Stimulated activated effector memory CD8-positive, alpha-beta T cell treated with anti-CD3 and anti-CD28 coated beads, Interleukin-12 subunit alpha, Interleukin-12 subunit beta, amount 100 ng/mL, for 72 hours (primary cell): Measurements from ENCODE around the gene NQO1.
A peak's percentile ranks its signal among the peaks of the same experiment; 100 is the strongest.
"Not testable (repeated sequence)": the region's sequence is repeated elsewhere in the genome, so short reads cannot be mapped to it uniquely, and the experiment has no call there.

Source experiments
- ATAC-seq: fragments of 150-1000 bp; cut with Tn5 transposase; 2 replicates; pipeline ENCODE4 v1.10.0; 2021
- DNase-seq, 2 donors: peaks; one replicate each; pipeline ENCODE4 v3.0.0; 2021 to 2022; ENCODE audit warnings: low spot score in 2 of 2
- H3K27ac Mint-ChIP-seq: one replicate; pipeline ENCODE4 v1.8.0; 2022; ENCODE audit warnings: mild to moderate bottlenecking, mixed read lengths
- H3K36me3 Mint-ChIP-seq: one replicate; pipeline ENCODE4 v1.8.0; 2022; ENCODE audit warnings: mild to moderate bottlenecking, mixed read lengths
- H3K4me1 Mint-ChIP-seq: one replicate; pipeline ENCODE4 v1.8.0; 2022; ENCODE audit warnings: mixed read lengths
- H3K4me3 Mint-ChIP-seq: one replicate; pipeline ENCODE4 v1.8.0; 2022; ENCODE audit warnings: mild to moderate bottlenecking, mixed read lengths
- H3K9me3 Mint-ChIP-seq: one replicate; pipeline ENCODE4 v1.8.0; 2022; ENCODE audit warnings: mixed read lengths

Gene NQO1

GRCh38 chr16:69754143-69754468 lies 27.7 kb upstream of the NQO1 start:
- Mint-ChIP-seq H3K27ac (peak overlapping the region; percentile 100), H3K4me1 (peaks cover 31% of the 10 kb centered on the region), H3K4me3 (peak overlapping the region; percentile 100), H3K9me3 (no peaks in the 10 kb centered on the region), H3K36me3 (peaks cover 71% of the 10 kb centered on the region)
- DNase-seq (no peak), ATAC-seq (no peak)

- Mint-ChIP-seq H3K4me3 (no peak overlapping the region), H3K4me1 (peaks cover 32% of the 10 kb centered on the region), H3K36me3 (peaks cover 100% of the 10 kb centered on the region), H3K9me3 (no peaks in the 10 kb centered on the region), H3K27ac (no peak overlapping the region)
- no peak for DNase-seq
- no peak for ATAC-seq
These were observed 22.5 kb upstream of the NQO1 start for GRCh38 chr16:69748694-69749345.

- no peak for ATAC-seq
- Mint-ChIP-seq H3K36me3 (peaks cover 100% of the 10 kb centered on the region), H3K27ac (peak overlapping the region; percentile 8), H3K4me1 (peaks cover 17% of the 10 kb centered on the region), H3K4me3 (no peak overlapping the region), H3K9me3 (no peaks in the 10 kb centered on the region)
- no peak for DNase-seq
These were observed 20.8 kb upstream of the NQO1 start for GRCh38 chr16:69747115-69747514.

GRCh38 chr16:69745959-69746358 lies 19.6 kb upstream of the NQO1 start:
- H3K9me3 Mint-ChIP-seq: no peaks in the 10 kb centered on the region
- DNase-seq (no peak), ATAC-seq (no peak)
- no peak overlapping the region for H3K4me3 Mint-ChIP-seq
- H3K4me1 Mint-ChIP-seq: peaks cover 14% of the 10 kb centered on the region
- H3K36me3 Mint-ChIP-seq: peaks cover 100% of the 10 kb centered on the region
- H3K27ac Mint-ChIP-seq: peak overlapping the region; percentile 54

DNA sequence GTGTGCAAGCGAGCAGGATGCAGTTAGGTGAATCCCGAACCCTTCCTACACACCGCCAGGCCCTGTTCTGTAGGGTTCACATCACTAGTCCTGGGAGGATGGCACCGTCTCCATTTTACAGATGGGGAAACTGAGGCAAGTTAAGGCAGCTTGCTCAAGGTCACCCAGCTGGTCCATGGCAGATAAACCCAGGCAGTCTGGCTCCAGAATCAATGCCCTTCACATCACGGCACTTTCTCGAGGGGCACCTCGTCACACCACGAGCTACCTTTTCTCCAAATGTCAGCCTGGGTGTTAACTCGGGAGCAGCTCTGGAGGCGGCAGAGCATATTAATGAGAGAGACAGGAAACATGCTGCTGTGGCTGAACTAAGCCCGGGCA lies 18.9 kb upstream of the NQO1 start:
- peak overlapping the region; percentile 54 for H3K27ac Mint-ChIP-seq
- H3K9me3 Mint-ChIP-seq: no peaks in the 10 kb centered on the region
- no peak for DNase-seq
- no peak for ATAC-seq
- H3K36me3 Mint-ChIP-seq: peaks cover 100% of the 10 kb centered on the region
- no peak overlapping the region for H3K4me3 Mint-ChIP-seq
- H3K4me1 Mint-ChIP-seq: peaks cover 14% of the 10 kb centered on the region

GRCh38 chr16:69744363-69745231 lies 18.2 kb upstream of the NQO1 start:
- DNase-seq (no peak), ATAC-seq (no peak)
- no peak overlapping the region for H3K4me3 Mint-ChIP-seq
- peaks cover 14% of the 10 kb centered on the region for H3K4me1 Mint-ChIP-seq
- H3K36me3 Mint-ChIP-seq: peaks cover 100% of the 10 kb centered on the region
- H3K27ac Mint-ChIP-seq: peak overlapping the region; percentile 54
- H3K9me3 Mint-ChIP-seq: no peaks in the 10 kb centered on the region

DNA sequence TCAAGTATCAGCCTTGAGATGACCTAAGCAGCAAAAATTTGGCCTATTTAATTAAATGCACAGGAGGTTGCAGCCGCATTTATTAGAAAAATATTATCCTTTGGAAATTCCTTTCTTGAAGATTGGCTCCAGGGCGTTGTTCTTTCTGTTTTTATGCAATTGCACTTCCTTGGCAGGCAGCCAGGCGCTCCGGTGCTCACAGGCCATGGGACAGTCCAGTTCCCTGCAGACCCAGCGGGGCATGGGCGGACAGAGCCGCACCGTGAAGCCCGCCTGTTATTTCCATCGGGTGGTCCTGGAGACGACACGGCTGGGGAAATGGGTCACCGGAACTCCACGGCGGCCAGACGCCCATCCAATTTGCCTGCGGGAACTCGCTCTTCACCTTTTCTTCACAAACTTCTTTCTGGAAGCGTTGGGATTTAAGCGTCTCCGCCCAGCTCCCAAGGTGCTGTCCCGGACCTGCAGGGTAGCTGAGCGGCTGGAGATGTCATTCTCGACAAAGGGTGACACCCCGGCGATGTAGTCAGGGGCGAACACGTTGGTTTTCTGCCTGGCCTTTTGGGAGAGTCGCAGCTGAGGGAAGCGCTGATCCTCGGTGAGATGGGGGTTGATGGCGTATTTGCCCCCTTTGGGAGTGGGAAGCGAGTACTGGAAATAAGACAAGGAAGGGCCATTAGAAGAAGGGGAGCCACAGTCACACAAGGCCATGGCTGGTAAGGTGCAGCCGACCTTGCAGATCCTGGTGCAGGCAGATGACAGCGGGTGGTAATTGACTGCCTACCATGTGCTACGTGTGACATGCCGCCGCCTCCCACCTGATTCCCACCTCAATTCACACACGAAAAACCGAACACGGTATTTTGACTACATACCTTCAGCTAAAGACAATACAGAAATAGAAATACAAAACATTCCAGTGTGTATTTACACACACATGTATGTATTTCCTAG lies 15.9 kb upstream of the NQO1 start:
- peaks cover 89% of the 10 kb centered on the region for H3K36me3 Mint-ChIP-seq
- no peaks in the 10 kb centered on the region for H3K9me3 Mint-ChIP-seq
- peaks cover 10% of the 10 kb centered on the region for H3K4me1 Mint-ChIP-seq
- no peak for DNase-seq
- H3K4me3 Mint-ChIP-seq: no peak overlapping the region
- no peak for ATAC-seq
- no peak overlapping the region for H3K27ac Mint-ChIP-seq

DNA sequence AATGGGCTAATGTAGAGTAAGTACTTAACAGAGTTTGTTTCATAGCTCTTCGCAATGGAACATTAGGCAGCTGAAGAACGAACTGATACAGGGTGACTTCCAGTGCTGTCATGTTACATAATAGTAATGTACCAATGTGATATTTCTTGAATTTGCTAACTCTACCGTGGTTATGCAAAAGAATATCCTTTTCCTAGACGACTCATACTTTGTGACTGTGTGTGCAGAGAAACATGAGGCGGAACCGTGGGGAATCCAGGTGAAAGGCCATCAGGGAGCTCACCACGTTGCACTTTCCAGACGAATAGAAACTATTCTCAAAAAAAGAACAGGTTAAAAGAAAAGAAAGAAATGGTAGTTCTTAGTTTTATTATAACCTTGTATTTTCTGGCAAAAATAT lies 15.2 kb upstream of the NQO1 start:
- H3K27ac Mint-ChIP-seq: no peak overlapping the region
- no peaks in the 10 kb centered on the region for H3K9me3 Mint-ChIP-seq
- peaks cover 82% of the 10 kb centered on the region for H3K36me3 Mint-ChIP-seq
- DNase-seq (no peak), ATAC-seq (no peak)
- H3K4me1 Mint-ChIP-seq: peaks cover 10% of the 10 kb centered on the region
- no peak overlapping the region for H3K4me3 Mint-ChIP-seq

- ATAC-seq: no peak
- Mint-ChIP-seq H3K27ac (no peak overlapping the region), H3K4me1 (peaks cover 16% of the 10 kb centered on the region), H3K4me3 (no peak overlapping the region), H3K36me3 (peaks cover under 1% of the 10 kb centered on the region), H3K9me3 (no peaks in the 10 kb centered on the region)
- DNase-seq: no peak
These were observed 5.7 kb upstream of the NQO1 start for GRCh38 chr16:69732101-69732500.

- not testable (repeated sequence) for H3K9me3 Mint-ChIP-seq, DNase-seq, H3K36me3 Mint-ChIP-seq, H3K27ac Mint-ChIP-seq, ATAC-seq, H3K4me3 Mint-ChIP-seq
- peaks cover 25% of the 10 kb centered on the region for H3K4me1 Mint-ChIP-seq
These were observed 4.9 kb upstream of the NQO1 start for GRCh38 chr16:69731280-69731679.

- Mint-ChIP-seq H3K36me3 (peaks cover 12% of the 10 kb centered on the region), H3K4me1 (peaks cover 31% of the 10 kb centered on the region)
- H3K27ac Mint-ChIP-seq, DNase-seq, ATAC-seq, H3K9me3 Mint-ChIP-seq, H3K4me3 Mint-ChIP-seq: not testable (repeated sequence)
These were observed 2.7 kb upstream of the NQO1 start for GRCh38 chr16:69729030-69729429.

- no peak for DNase-seq
- Mint-ChIP-seq H3K36me3 (peaks cover 12% of the 10 kb centered on the region), H3K27ac (peak overlapping the region; percentile 99), H3K9me3 (no peaks in the 10 kb centered on the region), H3K4me3 (peak overlapping the region; percentile 99), H3K4me1 (peaks cover 31% of the 10 kb centered on the region)
- no peak for ATAC-seq
These were observed 1.5 kb upstream of the NQO1 start for GRCh38 chr16:69727916-69728270.

- peak overlapping the region; percentile 99 for H3K4me3 Mint-ChIP-seq
- ATAC-seq (no peak), DNase-seq (no peak)
- H3K9me3 Mint-ChIP-seq: no peaks in the 10 kb centered on the region
- peak overlapping the region; percentile 99 for H3K27ac Mint-ChIP-seq
- peaks cover 12% of the 10 kb centered on the region for H3K36me3 Mint-ChIP-seq
- H3K4me1 Mint-ChIP-seq: peaks cover 31% of the 10 kb centered on the region
These were observed 664 bp downstream of the NQO1 start for GRCh38 chr16:69725480-69726312.

DNA sequence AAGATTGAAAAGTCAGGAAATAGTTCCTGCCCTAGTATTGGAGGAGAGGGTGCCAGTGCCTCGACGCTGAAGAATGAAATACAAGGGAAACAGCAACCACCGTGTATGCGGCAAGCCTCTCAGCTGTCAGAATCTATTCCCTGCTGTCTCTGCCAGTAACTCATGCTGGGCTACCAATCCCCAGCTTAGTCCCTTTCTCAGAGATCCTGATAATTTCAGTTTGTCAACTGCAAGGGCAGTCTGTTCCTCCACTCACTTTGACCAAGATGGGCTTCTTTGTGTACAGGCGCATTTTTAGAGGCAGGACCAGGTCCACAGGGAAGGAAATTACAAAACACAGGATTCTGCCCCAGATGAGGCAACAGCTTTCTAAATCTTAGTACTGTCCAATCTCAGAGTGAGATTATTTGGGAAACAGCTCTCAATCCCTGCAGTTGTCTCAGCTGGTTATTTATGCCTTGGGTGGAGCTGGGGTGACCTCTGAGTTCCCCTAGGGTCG lies 1.3 kb downstream of the NQO1 start:
- H3K36me3 Mint-ChIP-seq: peaks cover 12% of the 10 kb centered on the region
- no peak for ATAC-seq
- DNase-seq: no peak
- H3K4me1 Mint-ChIP-seq: peaks cover 31% of the 10 kb centered on the region
- peak overlapping the region; percentile 99 for H3K4me3 Mint-ChIP-seq
- no peaks in the 10 kb centered on the region for H3K9me3 Mint-ChIP-seq
- H3K27ac Mint-ChIP-seq: peak overlapping the region; percentile 99
